A375 (cell line): ENCODE measurements around the gene PRRG2. TPM values are rescaled to one million over a fixed set of nuclear protein-coding genes. Genes with fewer than 3 reads are reported as not detected.

ENCODE experiments used
- small RNA-seq: library from RNA; depleted of rRNA; stranded (forward); fragments of <200 nt; gene quantifications from one replicate; pipeline ENCODE3, GENCODE V24; 2014
- total RNA-seq: library from RNA; depleted of rRNA; stranded (reverse); fragments of >200 nt; shearing (Covaris generic); gene quantifications from 2 replicates; pipeline ENCODE4 v1.2.3, GENCODE V29; 2014; rRNA removed

The PRRG2 gene
- total RNA-seq = 0.74 and 2.8 TPM in 2 replicates

GRCh38 chr19:49581007-49581508, at the start of gene PRRG2:
Gene PRRG2 (plus strand): TSS chr19:49581316. CDS start chr19:49583220, 1,904 bp downstream.

GRCh38 chr19:49580264-49581006, 681 bp upstream of the PRRG2 start, which contains the start of gene NOSIP:
Gene NOSIP (minus strand): TSS chr19:49580556. CDS start chr19:49560691, 19,865 bp downstream.

GRCh38 chr19:49590971-49591730, 10.0 kb downstream of the PRRG2 start, which contains the start of gene PRR12:
Gene PRR12 (plus strand): TSS chr19:49591182. CDS start chr19:49591655, 473 bp downstream.

DNA sequence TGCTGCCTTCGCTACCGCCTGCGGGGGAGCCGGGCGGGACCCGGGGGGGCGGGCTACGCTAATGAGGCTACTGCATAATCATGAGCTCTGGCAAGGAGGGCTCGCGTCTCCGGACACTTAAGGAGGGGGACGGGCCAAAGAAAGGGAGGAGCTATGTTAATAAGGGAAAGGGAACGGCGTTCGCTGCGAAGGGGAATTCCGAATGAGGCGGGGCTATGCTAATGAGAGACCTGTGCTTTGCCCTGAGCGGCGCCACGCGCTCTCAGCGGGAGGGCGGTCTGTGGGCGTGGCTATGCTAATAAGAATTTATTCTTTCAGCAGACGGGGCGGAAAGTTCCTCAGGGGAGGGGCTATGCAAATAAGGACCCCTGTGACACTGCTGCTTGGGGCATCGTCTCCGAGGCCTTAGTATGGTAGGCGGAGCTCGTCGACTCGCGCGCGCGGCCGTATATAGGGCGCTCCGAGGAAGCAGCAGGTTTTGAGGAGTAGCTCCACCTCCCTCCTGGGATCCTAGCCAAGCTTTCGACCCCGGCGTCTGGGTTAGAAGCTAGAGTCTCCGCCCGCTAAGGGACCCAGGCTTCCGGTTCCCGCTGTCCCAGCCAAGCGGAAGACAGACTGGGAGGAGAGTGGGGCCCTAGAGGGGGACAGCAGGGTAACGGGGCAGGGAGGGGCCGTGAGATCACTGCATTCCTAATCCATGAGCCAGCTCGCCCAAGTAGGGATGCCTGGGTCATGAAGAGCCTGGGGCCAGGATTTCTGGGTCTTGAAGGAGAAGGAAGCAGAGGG, 59.2 kb downstream of the PRRG2 start, which contains the start of gene RRAS:
Gene RRAS (minus strand): TSS at position 31 of the 786 bp plus-strand sequence. CDS start 45 bp downstream, outside the sequence.

Small RNAs within 50 kb of the gene (small RNA-seq; reads per million reads assigned to genes)
- gene RF00019 = not detected

Other genes starting within 250 kb of the PRRG2 start
- gene CD37, start 245.9 kb upstream of the PRRG2 start, total RNA-seq = not detected in 2 replicates
- 14.5 and 14.9 TPM in 2 replicates for gene TEAD2, start 218.9 kb upstream of the PRRG2 start, total RNA-seq
- gene DKKL1, start 217.4 kb upstream of the PRRG2 start, total RNA-seq = 0.30 and 0.48 TPM in 2 replicates
- 0.79 and 1.0 TPM in 2 replicates for gene KASH5, start 193.1 kb upstream of the PRRG2 start, total RNA-seq
- gene PTH2, start 157.9 kb upstream of the PRRG2 start, total RNA-seq = not detected in 2 replicates
- gene GFY, start 155.9 kb upstream of the PRRG2 start, total RNA-seq = not detected in 2 replicates
- gene SLC17A7, start 139.8 kb upstream of the PRRG2 start, total RNA-seq = 0.11 TPM in 1 of 2 replicates, not detected in the other
- 266 and 279 TPM in 2 replicates for gene PIH1D1, start 129.5 kb upstream of the PRRG2 start, total RNA-seq
- gene ALDH16A1, start 128.1 kb upstream of the PRRG2 start, total RNA-seq = 87.2 and 102 TPM in 2 replicates
- gene FLT3LG, start 107.1 kb upstream of the PRRG2 start, total RNA-seq = 3.3 and 6.1 TPM in 2 replicates
- gene RPL13A, start 93.7 kb upstream of the PRRG2 start, total RNA-seq = 5,213 and 5,831 TPM in 2 replicates
- gene RPS11, start 84.9 kb upstream of the PRRG2 start, total RNA-seq = 4,349 and 4,396 TPM in 2 replicates
- 0.05 TPM in 1 of 2 replicates, not detected in the other for gene FCGRT, start 68.7 kb upstream of the PRRG2 start, total RNA-seq
- 12.7 and 14.9 TPM in 2 replicates for gene RCN3, start 53.3 kb upstream of the PRRG2 start, total RNA-seq
- 123 and 143 TPM in 2 replicates for gene NOSIP, start 760 bp upstream of the PRRG2 start, total RNA-seq
- 7.6 and 10.9 TPM in 2 replicates for gene PRR12, start 9.9 kb downstream of the PRRG2 start, total RNA-seq
- 21.2 and 28.6 TPM in 2 replicates for gene RRAS, start 58.8 kb downstream of the PRRG2 start, total RNA-seq
- 26.2 and 30.6 TPM in 2 replicates for gene SCAF1, start 60.9 kb downstream of the PRRG2 start, total RNA-seq
- gene IRF3, start 84.5 kb downstream of the PRRG2 start, total RNA-seq = 125 and 130 TPM in 2 replicates
- 19.4 and 31.5 TPM in 2 replicates for gene BCL2L12, start 84.6 kb downstream of the PRRG2 start, total RNA-seq
- 414 and 437 TPM in 2 replicates for gene PRMT1, start 96.0 kb downstream of the PRRG2 start, total RNA-seq
- gene ADM5, start 108.3 kb downstream of the PRRG2 start, total RNA-seq = 10.4 and 11.6 TPM in 2 replicates
- 3.8 and 9.1 TPM in 2 replicates for gene CPT1C, start 109.8 kb downstream of the PRRG2 start, total RNA-seq
- gene TSKS, start 182.0 kb downstream of the PRRG2 start, total RNA-seq = not detected in 2 replicates
- 58.6 and 69.9 TPM in 2 replicates for gene AP2A1, start 185.7 kb downstream of the PRRG2 start, total RNA-seq
- gene FUZ, start 232.0 kb downstream of the PRRG2 start, total RNA-seq = 96.3 and 103 TPM in 2 replicates
- gene MED25, start 237.0 kb downstream of the PRRG2 start, total RNA-seq = 24.0 and 24.3 TPM in 2 replicates